Mammary epithelial cell (primary cell): Measurements from ENCODE around the gene PRSS38.

Source experiments
- EZH2 ChIP-seq: IDR thresholded peaks from 2 replicates; pipeline ENCODE4 v1.6.1; 2012; ENCODE audit warnings: low read length, inconsistent platforms, borderline replicate concordance
- TF ChIP-seq, protein P1 (sequence below), 2 donors: IDR thresholded peaks in 1 of 2; conservative IDR thresholded peaks in 1 of 2; 2 replicates each; pipeline ENCODE4 v1.5.1; 2011 to 2012; ENCODE audit warnings: inconsistent platforms in 2 of 2, low read length in 2 of 2, mild to moderate bottlenecking in 2 of 2, control low read depth in 1 of 2, low read depth in 1 of 2; ENCODE audit not compliant: insufficient read depth in 1 of 2; ENCODE audit errors: extremely low read depth in 1 of 2

DNA sequence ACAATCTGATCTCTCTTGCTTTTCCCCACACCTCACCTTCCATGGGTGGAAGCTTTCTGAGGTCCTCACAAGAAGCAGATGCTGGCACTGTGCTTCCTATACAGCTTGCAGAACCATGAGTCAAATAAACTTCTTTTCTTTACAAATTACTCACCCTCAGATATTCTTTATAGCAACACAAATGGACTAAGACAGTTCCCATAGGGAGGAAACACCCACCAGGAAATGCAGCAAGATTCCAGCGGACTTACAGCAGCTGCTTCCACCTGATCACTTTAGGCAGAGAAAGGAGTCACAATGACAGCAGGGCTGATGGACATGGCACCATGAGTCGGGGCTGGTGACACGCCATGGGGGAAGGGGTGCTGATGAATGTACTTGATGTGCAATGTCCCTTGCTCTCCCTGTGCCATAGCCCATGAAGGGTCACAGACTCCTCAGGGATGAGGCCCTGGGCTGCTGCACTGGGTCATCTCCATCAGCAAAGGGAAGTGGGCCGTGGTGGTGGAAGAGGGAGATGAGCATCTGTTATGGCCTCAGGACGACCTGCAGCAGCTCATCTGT, 53.9 kb downstream of the PRSS38 start:
- TF ChIP-seq, protein P1, sequence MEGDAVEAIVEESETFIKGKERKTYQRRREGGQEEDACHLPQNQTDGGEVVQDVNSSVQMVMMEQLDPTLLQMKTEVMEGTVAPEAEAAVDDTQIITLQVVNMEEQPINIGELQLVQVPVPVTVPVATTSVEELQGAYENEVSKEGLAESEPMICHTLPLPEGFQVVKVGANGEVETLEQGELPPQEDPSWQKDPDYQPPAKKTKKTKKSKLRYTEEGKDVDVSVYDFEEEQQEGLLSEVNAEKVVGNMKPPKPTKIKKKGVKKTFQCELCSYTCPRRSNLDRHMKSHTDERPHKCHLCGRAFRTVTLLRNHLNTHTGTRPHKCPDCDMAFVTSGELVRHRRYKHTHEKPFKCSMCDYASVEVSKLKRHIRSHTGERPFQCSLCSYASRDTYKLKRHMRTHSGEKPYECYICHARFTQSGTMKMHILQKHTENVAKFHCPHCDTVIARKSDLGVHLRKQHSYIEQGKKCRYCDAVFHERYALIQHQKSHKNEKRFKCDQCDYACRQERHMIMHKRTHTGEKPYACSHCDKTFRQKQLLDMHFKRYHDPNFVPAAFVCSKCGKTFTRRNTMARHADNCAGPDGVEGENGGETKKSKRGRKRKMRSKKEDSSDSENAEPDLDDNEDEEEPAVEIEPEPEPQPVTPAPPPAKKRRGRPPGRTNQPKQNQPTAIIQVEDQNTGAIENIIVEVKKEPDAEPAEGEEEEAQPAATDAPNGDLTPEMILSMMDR (conservative IDR thresholded peaks at IDR 0.05 in 1 of 2, IDR thresholded peaks at IDR 0.05 in 1 of 2; ENCODE audit: extremely low read depth in 1 of 2, insufficient read depth in 1 of 2, low read depth in 1 of 2, low read length in 2 of 2), result no peak
- TF ChIP-seq EZH2, result no peak
